SK-N-SH treated with all-trans-retinoic acid at 6 μM for 48 hours (cell line): ENCODE data around the gene RBFOX1.

Experiments used
- ARNTL ChIP-seq: fragments of 450-650 bp; formaldehyde crosslinking; IDR thresholded peaks from 2 replicates; pipeline ENCODE4 v1.5.0; 2020; ENCODE audit warnings: low read depth, mild to moderate bottlenecking, moderate library complexity, borderline replicate concordance
- CSDC2 ChIP-seq: fragments of 250-450 bp; sonication (Bioruptor Pico); IDR thresholded peaks from 2 replicates; pipeline ENCODE4 v1.5.0; 2020; ENCODE audit warnings: mild to moderate bottlenecking, moderate library complexity
- ESRRG ChIP-seq: fragments of 250-450 bp; sonication (Bioruptor Pico); IDR thresholded peaks from 2 replicates; pipeline ENCODE4 v1.6.1; 2021; ENCODE audit warnings: mild to moderate bottlenecking
- ISL1 ChIP-seq: fragments of 250-450 bp; sonication (Bioruptor Pico); IDR thresholded peaks from 2 replicates; pipeline ENCODE4 v2.1.2; 2022; ENCODE audit warnings: mild to moderate bottlenecking, moderate library complexity
- RARB ChIP-seq: fragments of 250-450 bp; sonication (Bioruptor Pico); IDR thresholded peaks from 2 replicates; pipeline ENCODE4 v1.8.0; 2021; ENCODE audit warnings: mild to moderate bottlenecking, moderate library complexity
- ZC3H10 ChIP-seq: fragments of 250-450 bp; sonication (Bioruptor Pico); IDR thresholded peaks from 2 replicates; pipeline ENCODE4 v1.5.1; 2021; ENCODE audit warnings: mild to moderate bottlenecking, moderate library complexity
- ZNF565 ChIP-seq: fragments of 450-650 bp; formaldehyde crosslinking; conservative IDR thresholded peaks from 2 replicates; pipeline ENCODE4 v1.5.0; 2020; ENCODE audit warnings: low read depth, mild to moderate bottlenecking, moderate library complexity
- ZNF70 ChIP-seq: fragments of 450-650 bp; formaldehyde crosslinking; IDR thresholded peaks from 2 replicates; pipeline ENCODE4 v1.5.0; 2020; ENCODE audit warnings: mild to moderate bottlenecking, moderate library complexity
- ZNF8 ChIP-seq: fragments of 450-650 bp; formaldehyde crosslinking; IDR thresholded peaks from 2 replicates; pipeline ENCODE4 v1.5.0; 2020; ENCODE audit warnings: mild to moderate bottlenecking, moderate library complexity
- TF ChIP-seq, protein P1 (sequence below): fragments of 250-450 bp; sonication (Bioruptor Pico); IDR thresholded peaks from 2 replicates; pipeline ENCODE4 v1.8.0; 2020; ENCODE audit warnings: mild to moderate bottlenecking, moderate library complexity, borderline replicate concordance

DNA sequence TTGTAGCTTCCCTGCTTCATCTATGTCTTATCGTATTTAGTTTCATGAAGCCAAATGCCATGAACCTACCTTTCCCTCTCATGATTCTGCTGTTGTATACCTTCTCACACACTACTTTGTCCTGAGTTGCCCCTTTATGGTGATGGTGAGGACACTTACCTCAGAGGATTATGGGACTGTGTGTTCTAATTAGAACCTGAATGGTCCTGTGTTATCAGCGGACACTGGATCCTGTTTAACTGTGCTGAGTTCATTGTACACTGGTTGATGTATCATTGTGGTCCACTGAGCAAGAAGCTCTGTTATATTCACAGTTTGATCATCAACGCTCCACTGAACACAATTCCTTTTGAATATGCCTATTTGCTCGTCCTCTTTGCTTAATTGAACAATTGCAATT is 343.0 kb downstream of the RBFOX1 start:
- TF ChIP-seq ZNF8 (no peak), ZNF565 (no peak), RARB (CRISPR knock-in tag) (no peak), ISL1 (no peak), ESRRG (CRISPR knock-in tag) (no peak), CSDC2 (no peak), ARNTL (CRISPR knock-in tag) (no peak), ZC3H10 (CRISPR knock-in tag) (no peak), ZNF70 (no peak)
- TF ChIP-seq, protein P1, sequence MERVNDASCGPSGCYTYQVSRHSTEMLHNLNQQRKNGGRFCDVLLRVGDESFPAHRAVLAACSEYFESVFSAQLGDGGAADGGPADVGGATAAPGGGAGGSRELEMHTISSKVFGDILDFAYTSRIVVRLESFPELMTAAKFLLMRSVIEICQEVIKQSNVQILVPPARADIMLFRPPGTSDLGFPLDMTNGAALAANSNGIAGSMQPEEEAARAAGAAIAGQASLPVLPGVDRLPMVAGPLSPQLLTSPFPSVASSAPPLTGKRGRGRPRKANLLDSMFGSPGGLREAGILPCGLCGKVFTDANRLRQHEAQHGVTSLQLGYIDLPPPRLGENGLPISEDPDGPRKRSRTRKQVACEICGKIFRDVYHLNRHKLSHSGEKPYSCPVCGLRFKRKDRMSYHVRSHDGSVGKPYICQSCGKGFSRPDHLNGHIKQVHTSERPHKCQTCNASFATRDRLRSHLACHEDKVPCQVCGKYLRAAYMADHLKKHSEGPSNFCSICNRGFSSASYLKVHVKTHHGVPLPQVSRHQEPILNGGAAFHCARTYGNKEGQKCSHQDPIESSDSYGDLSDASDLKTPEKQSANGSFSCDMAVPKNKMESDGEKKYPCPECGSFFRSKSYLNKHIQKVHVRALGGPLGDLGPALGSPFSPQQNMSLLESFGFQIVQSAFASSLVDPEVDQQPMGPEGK = no peak
